C4-2B (cell line): ENCODE results near the gene PTK6.
A peak's percentile ranks its signal among the peaks of the same experiment; 100 is the strongest.

Experiments used
- H3K27ac ChIP-seq: fragments of 450-650 bp; 2 replicates; pipeline ENCODE4 v1.5.1; 2017
- CTCF ChIP-seq: fragments of 450-650 bp; conservative IDR thresholded peaks from 2 replicates; pipeline ENCODE4 v1.5.1; 2017; ENCODE audit warnings: mild to moderate bottlenecking
- ZFX ChIP-seq: fragments of 450-650 bp; IDR thresholded peaks from 2 replicates; pipeline ENCODE4 v1.6.1; 2017

The PTK6 gene

GRCh38 chr20:63498960-63499337 lies 38.2 kb downstream of the PTK6 start, which contains the start of gene EEF1A2:
EEF1A2 (minus strand) TSS chr20:63499083; CDS start chr20:63497763, 1,320 bp downstream.
- peak within 1 kb of the TSS; percentile 90 for H3K27ac ChIP-seq
- TF ChIP-seq ZFX (no peak), CTCF (no peak; the same call in 1 of the 2 replicates)

- H3K27ac ChIP-seq = peak overlapping the region; percentile 90
- TF ChIP-seq CTCF = no peak
- TF ChIP-seq ZFX = peak; percentile 5; the same call in 1 of the 2 replicates
These were observed 38.9 kb downstream of the PTK6 start for GRCh38 chr20:63497946-63498935.

GRCh38 chr20:63497138-63497945 lies 39.8 kb downstream of the PTK6 start:
- H3K27ac ChIP-seq = peak overlapping the region; percentile 90
- no peak for TF ChIP-seq CTCF
- TF ChIP-seq ZFX = no peak

GRCh38 chr20:63496596-63497120 lies 40.5 kb downstream of the PTK6 start:
- peak overlapping the region; percentile 90; the same call in 1 of the 2 replicates for H3K27ac ChIP-seq
- TF ChIP-seq ZFX (no peak), CTCF (no peak)

- no peak overlapping the region for H3K27ac ChIP-seq
- TF ChIP-seq CTCF (peak; percentile 91), ZFX (no peak)
These were observed 41.2 kb downstream of the PTK6 start for GRCh38 chr20:63495741-63496595.

GRCh38 chr20:63495167-63495720 lies 41.9 kb downstream of the PTK6 start:
- H3K27ac ChIP-seq = no peak overlapping the region
- TF ChIP-seq CTCF = no peak
- no peak for TF ChIP-seq ZFX
